ENCODE data around the gene EHD3.

The EHD3 gene

GRCh38 chr2:31254237-31255203 is 20.6 kb downstream of the EHD3 start:
- H3K27ac ChIP-seq = no peak overlapping the region
- no peak overlapping the region for H3K4me3 ChIP-seq (ENCODE audit: low read depth, low read length)
- H2AFZ ChIP-seq = no peak overlapping the region
- TF ChIP-seq, protein P1, sequence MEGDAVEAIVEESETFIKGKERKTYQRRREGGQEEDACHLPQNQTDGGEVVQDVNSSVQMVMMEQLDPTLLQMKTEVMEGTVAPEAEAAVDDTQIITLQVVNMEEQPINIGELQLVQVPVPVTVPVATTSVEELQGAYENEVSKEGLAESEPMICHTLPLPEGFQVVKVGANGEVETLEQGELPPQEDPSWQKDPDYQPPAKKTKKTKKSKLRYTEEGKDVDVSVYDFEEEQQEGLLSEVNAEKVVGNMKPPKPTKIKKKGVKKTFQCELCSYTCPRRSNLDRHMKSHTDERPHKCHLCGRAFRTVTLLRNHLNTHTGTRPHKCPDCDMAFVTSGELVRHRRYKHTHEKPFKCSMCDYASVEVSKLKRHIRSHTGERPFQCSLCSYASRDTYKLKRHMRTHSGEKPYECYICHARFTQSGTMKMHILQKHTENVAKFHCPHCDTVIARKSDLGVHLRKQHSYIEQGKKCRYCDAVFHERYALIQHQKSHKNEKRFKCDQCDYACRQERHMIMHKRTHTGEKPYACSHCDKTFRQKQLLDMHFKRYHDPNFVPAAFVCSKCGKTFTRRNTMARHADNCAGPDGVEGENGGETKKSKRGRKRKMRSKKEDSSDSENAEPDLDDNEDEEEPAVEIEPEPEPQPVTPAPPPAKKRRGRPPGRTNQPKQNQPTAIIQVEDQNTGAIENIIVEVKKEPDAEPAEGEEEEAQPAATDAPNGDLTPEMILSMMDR (IDR thresholded peaks at IDR 0.05) = no peak
- no peak overlapping the region for H3K9ac ChIP-seq
- no peaks in the 10 kb centered on the region for H3K27me3 ChIP-seq (ENCODE audit: control insufficient read depth, insufficient read depth, low read length)
- H3K9me3 ChIP-seq (ENCODE audit: control insufficient read depth, low read length) = no peaks in the 10 kb centered on the region
- no peak overlapping the region for H3K4me2 ChIP-seq (ENCODE audit: low read length)
- H3K79me2 ChIP-seq = no peaks in the 10 kb centered on the region
- H3K4me1 ChIP-seq = no peaks in the 10 kb centered on the region
- H3K36me3 ChIP-seq (ENCODE audit: control insufficient read depth, insufficient read depth, low read length) = no peaks in the 10 kb centered on the region

DNA sequence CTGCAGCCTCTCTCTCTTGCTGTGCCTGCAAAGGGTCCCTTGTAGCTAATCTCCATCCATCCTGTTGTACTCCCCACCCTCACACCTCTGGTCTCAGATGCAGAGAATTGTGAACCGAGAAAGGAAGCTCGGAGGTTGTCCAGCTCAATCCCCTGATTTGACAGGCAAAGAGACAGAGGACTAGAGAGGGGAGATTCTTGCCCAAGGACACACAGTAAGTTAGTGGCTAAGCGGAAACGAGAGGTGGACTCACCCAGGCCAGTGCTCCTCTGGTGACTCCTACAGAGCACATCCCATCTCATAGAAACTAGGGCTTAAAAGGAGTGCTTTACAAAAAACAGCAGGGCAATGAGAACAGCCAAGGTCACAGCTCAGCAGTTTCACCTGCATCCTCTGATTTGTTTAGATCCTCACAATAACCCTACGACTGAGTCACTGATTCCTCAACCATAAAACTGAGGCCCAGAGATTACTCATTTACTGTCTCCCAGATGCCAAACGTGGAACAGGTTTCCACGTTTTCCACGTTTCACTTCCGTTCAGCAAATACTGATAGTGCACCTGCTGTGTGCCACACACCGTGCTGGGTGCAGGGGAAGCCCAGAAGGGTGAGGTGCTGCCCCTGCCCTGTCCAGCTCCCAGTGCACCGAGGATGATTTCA is 22.1 kb downstream of the EHD3 start:
- no peak overlapping the region for H3K9ac ChIP-seq
- no peak overlapping the region for H2AFZ ChIP-seq
- H3K36me3 ChIP-seq (ENCODE audit: control insufficient read depth, insufficient read depth, low read length) = no peaks in the 10 kb centered on the region
- no peaks in the 10 kb centered on the region for H3K4me1 ChIP-seq
- H3K27ac ChIP-seq = no peak overlapping the region
- TF ChIP-seq, protein P1 (IDR thresholded peaks at IDR 0.05) = no peak
- H3K79me2 ChIP-seq = no peaks in the 10 kb centered on the region
- no peak overlapping the region for H3K4me2 ChIP-seq (ENCODE audit: low read length)
- no peaks in the 10 kb centered on the region for H3K27me3 ChIP-seq (ENCODE audit: control insufficient read depth, insufficient read depth, low read length)
- H3K4me3 ChIP-seq (ENCODE audit: low read depth, low read length) = no peak overlapping the region
- no peaks in the 10 kb centered on the region for H3K9me3 ChIP-seq (ENCODE audit: control insufficient read depth, low read length)

DNA sequence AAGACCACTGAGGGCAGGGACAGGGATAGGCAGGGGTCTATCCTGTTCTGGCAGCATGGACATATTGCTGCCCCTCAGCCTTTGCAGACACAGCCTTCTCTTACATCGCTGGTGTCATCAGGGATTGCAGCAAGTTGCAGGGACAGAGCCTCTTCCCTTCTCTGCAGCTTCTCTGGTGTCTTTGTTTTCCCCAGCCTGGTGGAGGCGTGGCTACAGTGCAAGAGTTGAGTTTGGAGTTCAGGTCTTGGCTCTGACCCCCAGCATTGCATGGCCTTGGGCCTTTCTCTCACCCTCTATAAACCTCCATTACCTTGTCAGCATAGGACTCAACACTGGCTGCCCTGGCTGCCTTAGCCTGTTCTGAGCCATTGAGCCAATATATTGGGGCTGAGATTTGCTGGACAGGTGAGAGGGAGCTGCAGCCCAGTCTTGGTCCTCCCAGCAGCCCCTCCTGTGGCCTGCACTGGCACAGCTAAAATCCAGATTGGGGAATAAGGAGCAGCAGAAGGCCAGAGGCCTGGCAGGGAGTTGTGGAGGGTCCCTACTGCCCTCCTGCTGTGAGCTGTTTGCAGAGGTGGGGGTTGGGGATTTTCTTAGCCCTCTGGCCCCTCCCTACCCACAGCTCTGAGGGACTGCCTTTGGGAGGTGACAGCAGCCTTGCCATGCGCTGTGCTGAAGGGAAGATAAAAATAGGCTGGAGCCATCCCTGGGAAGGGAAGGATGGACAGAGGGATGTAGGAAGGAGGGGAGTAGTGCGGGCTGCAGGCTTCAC is 22.8 kb downstream of the EHD3 start:
- H3K9ac ChIP-seq = no peak overlapping the region
- TF ChIP-seq, protein P1 (IDR thresholded peaks at IDR 0.05) = no peak
- H2AFZ ChIP-seq = no peak overlapping the region
- no peaks in the 10 kb centered on the region for H3K9me3 ChIP-seq (ENCODE audit: control insufficient read depth, low read length)
- H3K4me2 ChIP-seq (ENCODE audit: low read length) = no peak overlapping the region
- no peak overlapping the region for H3K27ac ChIP-seq
- H3K36me3 ChIP-seq (ENCODE audit: control insufficient read depth, insufficient read depth, low read length) = no peaks in the 10 kb centered on the region
- no peaks in the 10 kb centered on the region for H3K27me3 ChIP-seq (ENCODE audit: control insufficient read depth, insufficient read depth, low read length)
- no peaks in the 10 kb centered on the region for H3K79me2 ChIP-seq
- H3K4me3 ChIP-seq (ENCODE audit: low read depth, low read length) = no peak overlapping the region
- H3K4me1 ChIP-seq = no peaks in the 10 kb centered on the region

- no peaks in the 10 kb centered on the region for H3K9me3 ChIP-seq (ENCODE audit: control insufficient read depth, low read length)
- no peak overlapping the region for H3K27ac ChIP-seq
- no peaks in the 10 kb centered on the region for H3K36me3 ChIP-seq (ENCODE audit: control insufficient read depth, insufficient read depth, low read length)
- H3K9ac ChIP-seq = no peak overlapping the region
- H3K4me2 ChIP-seq (ENCODE audit: low read length) = no peak overlapping the region
- no peaks in the 10 kb centered on the region for H3K27me3 ChIP-seq (ENCODE audit: control insufficient read depth, insufficient read depth, low read length)
- no peak overlapping the region for H2AFZ ChIP-seq
- H3K79me2 ChIP-seq = no peaks in the 10 kb centered on the region
- TF ChIP-seq, protein P1 (IDR thresholded peaks at IDR 0.05) = no peak
- no peak overlapping the region for H3K4me3 ChIP-seq (ENCODE audit: low read depth, low read length)
- no peaks in the 10 kb centered on the region for H3K4me1 ChIP-seq
Observed at GRCh38 chr2:31258351-31258750, 24.4 kb downstream of the EHD3 start.

Data from parathyroid adenoma (tissue), 2 donors.